AG09319 (cell line): ENCODE measurements around the gene TOP2A.
"Not testable (repeated sequence)": the region's sequence is repeated elsewhere in the genome, so short reads cannot be mapped to it uniquely, and the experiment has no call there.

Experiments
- DNase-seq: peaks from one replicate; pipeline ENCODE4 v3.0.0-alpha.2; 2010; ENCODE audit warnings: low read depth; ENCODE audit errors: extremely low read depth
- TF ChIP-seq, protein P1 (sequence below): IDR thresholded peaks from 2 replicates; pipeline ENCODE4 v1.5.1; 2011; ENCODE audit warnings: low read depth, mild to moderate bottlenecking, inconsistent platforms, low read length, moderate library complexity

Gene TOP2A

GRCh38 chr17:40425741-40426140 lies 8.0 kb upstream of the TOP2A start:
- no peak for DNase-seq
- TF ChIP-seq, protein P1, sequence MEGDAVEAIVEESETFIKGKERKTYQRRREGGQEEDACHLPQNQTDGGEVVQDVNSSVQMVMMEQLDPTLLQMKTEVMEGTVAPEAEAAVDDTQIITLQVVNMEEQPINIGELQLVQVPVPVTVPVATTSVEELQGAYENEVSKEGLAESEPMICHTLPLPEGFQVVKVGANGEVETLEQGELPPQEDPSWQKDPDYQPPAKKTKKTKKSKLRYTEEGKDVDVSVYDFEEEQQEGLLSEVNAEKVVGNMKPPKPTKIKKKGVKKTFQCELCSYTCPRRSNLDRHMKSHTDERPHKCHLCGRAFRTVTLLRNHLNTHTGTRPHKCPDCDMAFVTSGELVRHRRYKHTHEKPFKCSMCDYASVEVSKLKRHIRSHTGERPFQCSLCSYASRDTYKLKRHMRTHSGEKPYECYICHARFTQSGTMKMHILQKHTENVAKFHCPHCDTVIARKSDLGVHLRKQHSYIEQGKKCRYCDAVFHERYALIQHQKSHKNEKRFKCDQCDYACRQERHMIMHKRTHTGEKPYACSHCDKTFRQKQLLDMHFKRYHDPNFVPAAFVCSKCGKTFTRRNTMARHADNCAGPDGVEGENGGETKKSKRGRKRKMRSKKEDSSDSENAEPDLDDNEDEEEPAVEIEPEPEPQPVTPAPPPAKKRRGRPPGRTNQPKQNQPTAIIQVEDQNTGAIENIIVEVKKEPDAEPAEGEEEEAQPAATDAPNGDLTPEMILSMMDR, result no peak

DNA sequence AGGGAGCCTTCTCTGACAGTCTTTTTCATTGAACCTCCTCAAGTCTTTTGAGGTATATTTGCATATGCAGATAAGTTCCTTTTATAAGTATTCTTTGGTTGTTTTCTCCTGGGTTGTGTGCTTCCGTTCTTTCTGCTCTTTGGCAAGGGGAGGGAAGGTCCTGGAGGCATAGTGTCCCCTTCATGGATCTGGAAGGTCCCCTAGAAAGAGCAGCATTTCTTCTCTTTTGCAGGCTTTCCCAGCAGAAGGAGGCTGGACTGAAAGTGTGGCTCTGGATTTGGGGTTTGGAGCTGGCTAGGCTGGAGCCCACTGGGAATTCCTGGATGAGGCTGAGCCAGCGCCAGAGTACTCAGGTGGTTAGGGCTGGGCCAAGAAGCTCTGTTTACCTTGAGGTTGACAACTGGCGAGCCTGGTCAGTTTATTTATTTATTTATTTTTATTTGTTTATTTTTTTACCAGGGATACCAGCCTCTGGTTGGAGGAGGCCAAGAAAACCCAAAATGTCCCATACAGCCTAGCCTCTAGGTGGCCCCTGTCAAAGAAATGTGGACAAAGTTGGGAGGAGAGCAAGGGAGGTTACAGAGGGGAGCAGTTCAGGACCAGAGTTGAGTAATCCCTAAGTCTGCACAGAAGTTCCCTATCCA lies 5.4 kb upstream of the TOP2A start:
- TF ChIP-seq, protein P1, result no peak
- no peak for DNase-seq

DNA sequence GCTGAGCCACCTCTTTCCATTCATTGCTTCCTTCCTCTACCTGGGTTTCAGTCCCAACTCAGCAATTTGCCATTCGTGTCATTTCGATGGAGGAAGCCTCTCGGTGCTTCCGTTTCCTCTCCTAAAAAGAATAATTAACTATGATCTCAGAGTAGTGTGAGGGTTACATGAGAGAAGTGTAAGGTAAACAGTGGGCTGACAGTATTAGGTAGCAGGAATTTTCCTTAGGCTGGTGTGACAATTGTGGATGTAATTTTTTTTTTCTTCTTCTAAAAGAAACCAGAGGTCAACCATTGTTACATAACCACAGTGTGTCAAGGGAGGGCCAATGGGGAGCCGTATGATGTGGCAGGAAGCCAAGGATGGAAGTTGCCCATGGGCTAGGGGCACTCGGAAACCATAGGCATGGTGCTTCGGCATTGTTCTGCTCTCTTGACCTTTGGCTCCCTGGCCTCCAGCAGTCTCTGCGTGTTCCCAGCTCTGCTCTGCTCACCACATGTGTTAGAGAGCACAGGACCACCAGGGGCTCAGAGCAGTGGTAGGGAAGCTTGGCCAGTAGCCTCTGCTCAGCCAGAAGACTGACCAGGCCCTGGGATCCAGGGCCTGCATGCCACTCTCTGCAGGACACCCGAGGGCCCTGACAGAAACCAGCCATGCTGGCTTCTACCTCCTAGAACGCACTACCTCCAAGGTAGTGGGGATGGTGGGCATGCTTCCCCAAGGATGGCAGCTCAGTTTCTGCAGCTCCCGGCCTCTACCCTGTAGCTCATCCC lies 2.0 kb upstream of the TOP2A start:
- DNase-seq, result no peak
- TF ChIP-seq, protein P1, result no peak

DNA sequence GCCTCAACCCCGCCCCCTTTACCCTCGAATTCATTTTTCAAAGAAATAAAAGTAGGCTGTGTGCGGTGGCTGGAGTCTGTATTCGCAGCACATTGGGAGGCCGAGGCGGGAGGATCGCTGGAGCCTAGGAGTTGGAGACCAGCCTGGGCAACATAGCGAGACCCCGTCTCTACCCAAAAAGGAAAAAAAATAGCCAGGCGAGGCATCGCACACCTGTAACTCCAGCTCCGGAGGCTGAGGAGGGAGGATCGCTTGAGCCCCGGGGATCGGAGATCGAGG lies 671 bp upstream of the TOP2A start:
- no peak for DNase-seq
- TF ChIP-seq, protein P1, result no peak

GRCh38 chr17:40417258-40417608 lies 463 bp downstream of the TOP2A start:
- no peak for DNase-seq
- TF ChIP-seq, protein P1, result no peak

DNA sequence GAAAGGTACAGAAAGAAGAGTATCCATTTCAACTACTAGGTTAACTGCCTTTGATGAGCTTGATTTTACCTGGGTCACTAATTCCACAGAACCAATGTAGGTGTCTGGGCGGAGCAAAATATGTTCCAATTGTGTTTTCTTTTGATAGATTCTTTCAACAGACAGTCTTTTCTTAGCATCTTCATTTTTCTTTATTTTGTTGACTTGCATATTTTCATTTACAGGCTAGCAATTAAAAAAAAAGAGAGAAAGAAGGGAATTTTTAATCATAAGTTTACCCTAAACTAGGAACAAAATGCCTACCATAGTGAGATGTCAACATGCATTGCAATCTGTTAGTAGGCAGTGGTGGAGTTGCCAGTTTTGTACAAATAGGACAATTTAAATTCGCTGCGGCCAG lies 1.0 kb downstream of the TOP2A start:
- no peak for DNase-seq
- TF ChIP-seq, protein P1, result no peak

- DNase-seq, result peak; percentile 30
- TF ChIP-seq, protein P1, result peak; percentile 63
Measured at GRCh38 chr17:40415390-40415789, 2.3 kb downstream of the TOP2A start.

GRCh38 chr17:40414312-40414711 lies 3.4 kb downstream of the TOP2A start:
- DNase-seq, result not testable (repeated sequence)
